ENCODE results near the gene C1orf226. TPM values are rescaled to one million over a fixed set of nuclear protein-coding genes. Genes with fewer than 3 reads are reported as not detected.

Gene C1orf226
- total and polyA plus RNA-seq, 2 of the 4 experiments (the other 2 are of a cell fraction) = under 0.01 to 0.10 TPM

DNA sequence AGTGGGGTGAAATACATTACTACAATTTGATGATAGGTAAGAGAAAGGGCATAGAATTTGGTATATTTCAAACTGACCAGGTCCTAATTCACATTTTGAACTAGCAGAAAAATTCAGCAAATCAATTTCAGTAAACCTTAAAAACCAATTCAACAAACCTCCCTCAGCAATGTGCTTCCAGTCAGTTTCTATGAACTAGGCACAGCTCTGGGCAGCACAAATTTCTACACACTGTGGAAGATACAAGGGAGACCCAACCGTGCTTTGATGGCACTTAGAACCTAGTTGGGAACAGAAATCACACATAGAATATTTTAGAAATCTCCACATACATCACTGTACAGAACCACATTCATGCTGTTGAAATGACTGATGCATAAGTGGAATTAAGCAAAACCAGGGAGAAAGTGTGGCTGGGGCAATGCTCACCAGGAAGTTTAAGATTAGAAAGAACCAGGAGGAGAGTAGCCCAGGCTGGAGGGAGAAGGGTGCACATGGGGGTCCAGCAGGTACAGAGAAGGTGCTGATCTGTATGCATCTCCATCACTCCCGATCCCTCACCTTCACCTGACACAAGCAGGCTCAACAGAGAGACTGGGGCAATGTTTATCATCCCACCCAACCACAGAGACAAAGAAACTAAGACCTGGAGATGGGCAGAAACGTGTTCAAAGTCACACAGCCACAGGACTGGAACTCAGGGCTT is 14.8 kb downstream of the C1orf226 start:
- no peaks in the 10 kb centered on the region for H3K4me1 ChIP-seq (ENCODE audit: control insufficient read depth, insufficient read depth, low read length)
- H3K4ac ChIP-seq (ENCODE audit: low read depth, low read length) = no peak overlapping the region
- H2AK5ac ChIP-seq (ENCODE audit: low read depth, low read length) = no peak overlapping the region
- DNase-seq (no peak), ATAC-seq (ENCODE audit: low read depth) (no peak)
- no peak overlapping the region for H3K4me2 ChIP-seq (ENCODE audit: low read depth, low read length)
- TF ChIP-seq CHD1 (IDR thresholded peaks at IDR 0.05; ENCODE audit: low read depth, low read length) = no peak
- TF ChIP-seq CTCF (conservative IDR thresholded peaks at IDR 0.05; ENCODE audit: low read depth, low read length) = no peak
- TF ChIP-seq MXI1 (IDR thresholded peaks at IDR 0.05; ENCODE audit: borderline replicate concordance, low read depth, low read length) = no peak
- no peak for TF ChIP-seq POLR2A (IDR thresholded peaks at IDR 0.05; ENCODE audit: low read depth, low read length)
- TF ChIP-seq, protein P1, sequence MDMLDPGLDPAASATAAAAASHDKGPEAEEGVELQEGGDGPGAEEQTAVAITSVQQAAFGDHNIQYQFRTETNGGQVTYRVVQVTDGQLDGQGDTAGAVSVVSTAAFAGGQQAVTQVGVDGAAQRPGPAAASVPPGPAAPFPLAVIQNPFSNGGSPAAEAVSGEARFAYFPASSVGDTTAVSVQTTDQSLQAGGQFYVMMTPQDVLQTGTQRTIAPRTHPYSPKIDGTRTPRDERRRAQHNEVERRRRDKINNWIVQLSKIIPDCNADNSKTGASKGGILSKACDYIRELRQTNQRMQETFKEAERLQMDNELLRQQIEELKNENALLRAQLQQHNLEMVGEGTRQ (IDR thresholded peaks at IDR 0.05; ENCODE audit: low read depth, low read length) = no peak
- TF ChIP-seq BHLHE40 (IDR thresholded peaks at IDR 0.05; ENCODE audit: low read depth, low read length) = no peak
- TF ChIP-seq RAD21 (IDR thresholded peaks at IDR 0.05; ENCODE audit: low read length) = no peak
- no peak for TF ChIP-seq NFE2L2 (IDR thresholded peaks at IDR 0.05; ENCODE audit: low read depth, low read length)
- no peak for TF ChIP-seq SMC3 (IDR thresholded peaks at IDR 0.05; ENCODE audit: low read depth, low read length)
- no peak for TF ChIP-seq RCOR1 (IDR thresholded peaks at IDR 0.05; ENCODE audit: insufficient replicate concordance, low read length)
- TF ChIP-seq MAFK (IDR thresholded peaks at IDR 0.05; ENCODE audit: low read depth, low read length) = no peak
- TF ChIP-seq RFX5 (IDR thresholded peaks at IDR 0.05; ENCODE audit: low read depth, low read length) = no peak
- no peak for TF ChIP-seq MAZ (IDR thresholded peaks at IDR 0.05; ENCODE audit: borderline replicate concordance, low read depth, low read length)
- no peak for TF ChIP-seq FOS (IDR thresholded peaks at IDR 0.05; ENCODE audit: low read depth, low read length)
- no peak for TF ChIP-seq CEBPB (IDR thresholded peaks at IDR 0.05; ENCODE audit: low read depth, low read length)
- no peak for TF ChIP-seq ELK1 (IDR thresholded peaks at IDR 0.05; ENCODE audit: borderline replicate concordance, low read depth, low read length)
- in situ Hi-C loops (cut with MboI; ENCODE audit: low sequenced_read_pairs) (loop anchor here (25.0 kb wide), 1 partner anchor 609 kb away; no protein-coding TSS in a partner anchor), intact Hi-C loops (cut with micrococcal nuclease) (loop anchor here (10.0 kb wide), 1 partner anchor 602 kb away; no protein-coding TSS in a partner anchor), dilution Hi-C loops (cut with HindIII; ENCODE audit: low sequenced_read_pairs, unreplicated experiment) (no loop called here)
- no peak overlapping the region for H3K14ac ChIP-seq (replicated peaks; ENCODE audit: low read depth, low read length)
- H3K56ac ChIP-seq (ENCODE audit: extremely low read depth, insufficient read depth, low read length) = no peak overlapping the region
- no peak overlapping the region for H3K18ac ChIP-seq (ENCODE audit: low read depth, low read length)
- H4K5ac ChIP-seq (ENCODE audit: low read depth, low read length) = no peak overlapping the region
- no peak overlapping the region for H3K4me3 ChIP-seq (ENCODE audit: insufficient read depth, low read depth, low read length)
- no peaks in the 10 kb centered on the region for H3K9me3 ChIP-seq (ENCODE audit: control insufficient read depth, insufficient read depth, low read length)
- H4K8ac ChIP-seq (ENCODE audit: low read depth in 2 of 2, low read length in 2 of 2) = no peak overlapping the region
- H3K79me1 ChIP-seq (ENCODE audit: low read depth in 1 of 2, low read length in 2 of 2) = no peaks in the 10 kb centered on the region
- no peaks in the 10 kb centered on the region for H3K36me3 ChIP-seq (ENCODE audit: control insufficient read depth, insufficient read depth, low read length)
- H2BK20ac ChIP-seq (ENCODE audit: low read depth, low read length) = no peak overlapping the region
- H2AK9ac ChIP-seq (replicated peaks; ENCODE audit: low read depth, low read length, poor library complexity) = no peak overlapping the region
- no peaks in the 10 kb centered on the region for H3K9me1 ChIP-seq (ENCODE audit: insufficient read depth, low read length)
- H3K23ac ChIP-seq (ENCODE audit: low read depth, low read length) = no peak overlapping the region
- BruUV-seq (replicated peaks) = no TSS peak
- no peak overlapping the region for H3K9ac ChIP-seq (ENCODE audit: low read depth, low read length)
- H2BK120ac ChIP-seq (ENCODE audit: low read depth, low read length) = no peak overlapping the region
- no CpG with 5 or more reads among the region's 3 CpGs for WGBS, 2 experiments (ENCODE audit: extremely low coverage in 2 of 2, insufficient read length in 1 of 2)
- H2BK15ac ChIP-seq (ENCODE audit: low read depth, low read length) = no peak overlapping the region
- H3K27me3 ChIP-seq (ENCODE audit: control insufficient read depth, insufficient read depth, low read length) = peaks cover 37% of the 10 kb centered on the region
- H3K27ac ChIP-seq (ENCODE audit: insufficient read depth, low read length) = no peak overlapping the region
- H4K20me1 ChIP-seq (ENCODE audit: insufficient read depth, low read length) = no peaks in the 10 kb centered on the region
- no peak overlapping the region for H2AFZ ChIP-seq (replicated peaks; ENCODE audit: low read length, poor library complexity)
- CTCF ChIA-PET = interaction anchor here (0.6 kb wide), 1 partner anchor 933 kb away, joined by 3 read pairs; no protein-coding TSS in a partner anchor
- no peak overlapping the region for H2BK5ac ChIP-seq (ENCODE audit: low read depth, low read length, poor library complexity, severe bottlenecking)
- H4K91ac ChIP-seq (ENCODE audit: insufficient read depth, low read depth, low read length) = no peak overlapping the region
- POLR2A ChIA-PET (ENCODE audit: unreplicated experiment) = no interaction called here

All from IMR-90 (cell line).